ENCODE results near the gene SLC37A4. TPM values are rescaled to one million over a fixed set of nuclear protein-coding genes. Genes with fewer than 3 reads are reported as not detected.

The SLC37A4 gene
- total RNA-seq, 2 experiments from 2014 or later = 14.8 to 16.6 TPM

- no peak for DNase-seq (ENCODE audit: low spot score)
Observed at GRCh38 chr11:118998388-118998717, 32.3 kb downstream of the SLC37A4 start.

GRCh38 chr11:118997627-118998387, 32.9 kb downstream of the SLC37A4 start, which contains the start of gene CENATAC:
Gene CENATAC (plus strand): TSS chr11:118998138. CDS start chr11:118998198, 60 bp downstream.
- peak within 1 kb of the TSS; percentile 48 for H2AFZ ChIP-seq (ENCODE audit: low read length)
- intact Hi-C loops (cut with micrococcal nuclease; ENCODE audit: unreplicated experiment) = loop anchor here (1.0 kb wide), 1 partner anchor 20 kb away; the partner anchor contains the start of genes RPS25 and TRAPPC4

More at GRCh38 chr11:118998388-118998717, 32.3 kb downstream of the SLC37A4 start:
- no TSS peak for BruUV-seq (replicated peaks)
- CTCF ChIA-PET (ENCODE audit: unreplicated experiment) = no interaction called here
- H3K9me3 ChIP-seq (ENCODE audit: low read length) = no peaks in the 10 kb centered on the region
- H3K4me3 ChIP-seq (ENCODE audit: low read depth, low read length, poor library complexity, severe bottlenecking) = peak overlapping the region; percentile 88
- H3K79me2 ChIP-seq (ENCODE audit: insufficient read depth, low read depth, low read length) = peaks cover 33% of the 10 kb centered on the region; the same call in 1 of the 2 replicates
- intact Hi-C loops (cut with micrococcal nuclease; ENCODE audit: unreplicated experiment) = loop anchor here (1.0 kb wide), 1 partner anchor 20 kb away; the partner anchor contains the start of genes RPS25 and TRAPPC4
- H3K36me3 ChIP-seq (ENCODE audit: insufficient read depth, low read length) = peaks cover 50% of the 10 kb centered on the region
- H2AFZ ChIP-seq (ENCODE audit: low read length) = peak overlapping the region; percentile 41; the same call in 1 of the 2 replicates
- POLR2A ChIA-PET = interaction anchor here (0.6 to 1.4 kb wide), 5 partner anchors 17 to 460 kb away, joined by 3 to 10 read pairs (median 4); partner anchors contain the start of genes HYOU1, RPS25 and VPS11
- no peaks in the 10 kb centered on the region for H3K9me2 ChIP-seq (ENCODE audit: insufficient read depth, low read length)
- H3K4me2 ChIP-seq (ENCODE audit: low read length) = peak overlapping the region; percentile 90
- H4K20me1 ChIP-seq (ENCODE audit: insufficient read depth, low read length) = no peaks in the 10 kb centered on the region
- peak overlapping the region; percentile 19 for H3K27ac ChIP-seq (ENCODE audit: low read depth, low read length, poor library complexity, severe bottlenecking)
- H3K4me1 ChIP-seq (ENCODE audit: insufficient read depth, low read length, poor library complexity, severe bottlenecking) = peaks cover 19% of the 10 kb centered on the region
- TF ChIP-seq EZH2phosphoT487 (IDR thresholded peaks at IDR 0.05; ENCODE audit: borderline replicate concordance, low read depth, low read length) (no peak), CTCF (conservative IDR thresholded peaks at IDR 0.05; ENCODE audit: low read length) (no peak)

More at GRCh38 chr11:118997627-118998387, 32.9 kb downstream of the SLC37A4 start, which contains the start of gene CENATAC:
- peak; percentile 96 for DNase-seq (ENCODE audit: low spot score)
- Histone ChIP-seq H4K20me1 (ENCODE audit: insufficient read depth, low read length) (no peaks in the 10 kb centered on the region), H3K4me2 (ENCODE audit: low read length) (peak within 1 kb of the TSS; percentile 90), H3K9me3 (ENCODE audit: low read length) (no peaks in the 10 kb centered on the region), H3K4me3 (ENCODE audit: low read depth, low read length, poor library complexity, severe bottlenecking) (peak within 1 kb of the TSS; percentile 88), H3K36me3 (ENCODE audit: insufficient read depth, low read length) (peaks cover 44% of the 10 kb centered on the region), H3K79me2 (ENCODE audit: insufficient read depth, low read depth, low read length) (peaks cover 33% of the 10 kb centered on the region; the same call in 1 of the 2 replicates), H3K27ac (ENCODE audit: low read depth, low read length, poor library complexity, severe bottlenecking) (peak within 1 kb of the TSS; percentile 50), H3K4me1 (ENCODE audit: insufficient read depth, low read length, poor library complexity, severe bottlenecking) (peaks cover 19% of the 10 kb centered on the region), H3K9me2 (ENCODE audit: insufficient read depth, low read length) (no peaks in the 10 kb centered on the region)
- no TSS peak for BruUV-seq (replicated peaks)
- ChIA-PET CTCF (ENCODE audit: unreplicated experiment) (interaction anchor here (0.6 to 0.8 kb wide), 4 partner anchors 13 to 104 kb away, joined by 3 to 4 read pairs (median 3); no protein-coding TSS in a partner anchor), POLR2A (interaction anchor here (0.6 to 1.7 kb wide), 11 partner anchors 18 to 779 kb away, joined by 3 to 12 read pairs (median 3); partner anchors contain the start of genes HYOU1, RPS25, TRAPPC4 and VPS11)
- no peak for TF ChIP-seq EZH2phosphoT487 (IDR thresholded peaks at IDR 0.05; ENCODE audit: borderline replicate concordance, low read depth, low read length)
- TF ChIP-seq CTCF (conservative IDR thresholded peaks at IDR 0.05; ENCODE audit: low read length) = 0 out of 2 replicates have a peak, but pooled peaks have one; percentile 25
